Astrocyte (in vitro differentiated cells and primary cell): ENCODE measurements around the gene MZT2A. TPM values are rescaled to one million over a fixed set of nuclear protein-coding genes. Genes with fewer than 3 reads are reported as not detected.
"Not testable (repeated sequence)": the region's sequence is repeated elsewhere in the genome, so short reads cannot be mapped to it uniquely, and the experiment has no call there.

Experiments used
- DNase-seq: peaks from one replicate; pipeline ENCODE4 v3.0.0-alpha.2; 2010; ENCODE audit warnings: low read depth
- FAIRE-seq: peaks from 2 replicates; lab custom pipeline; 2011; peaks lifted over from hg19 to GRCh38; lab: Jason Lieb, UNC
- H2AFZ ChIP-seq: 2 replicates; pipeline ENCODE4 v1.6.0; 2012; ENCODE audit warnings: low read depth, low read length, inconsistent platforms
- H3K27ac ChIP-seq: 2 replicates; pipeline ENCODE4 v1.5.1; 2011; ENCODE audit warnings: low read depth, low read length, inconsistent platforms
- H3K27me3 ChIP-seq: 2 replicates; pipeline ENCODE4 v1.6.0; 2011; ENCODE audit warnings: low read length, inconsistent platforms; ENCODE audit not compliant: insufficient read depth
- H3K36me3 ChIP-seq: 2 replicates; pipeline ENCODE4 v1.5.1; 2011; ENCODE audit warnings: low read length, inconsistent platforms; ENCODE audit not compliant: insufficient read depth
- H3K4me1 ChIP-seq: 2 replicates; pipeline ENCODE4 v1.5.1; 2011; ENCODE audit warnings: low read length, inconsistent platforms; ENCODE audit not compliant: insufficient read depth
- H3K4me2 ChIP-seq: 2 replicates; pipeline ENCODE4 v1.6.0; 2012; ENCODE audit warnings: low read length, inconsistent platforms
- H3K4me3 ChIP-seq: 2 replicates; pipeline ENCODE4 v1.5.1; 2011; ENCODE audit warnings: low read depth, mild to moderate bottlenecking, low read length, inconsistent platforms; ENCODE audit not compliant: insufficient read depth
- H3K79me2 ChIP-seq: 2 replicates; pipeline ENCODE4 v1.6.0; 2012; ENCODE audit warnings: mild to moderate bottlenecking, low read length, inconsistent platforms; ENCODE audit not compliant: insufficient read depth
- H3K9ac ChIP-seq: 2 replicates; pipeline ENCODE4 v1.6.0; 2012; ENCODE audit warnings: mild to moderate bottlenecking, low read length, inconsistent platforms
- H3K9me3 ChIP-seq: 2 replicates; pipeline ENCODE4 v1.5.1; 2012; ENCODE audit warnings: low read depth, mild to moderate bottlenecking, low read length, inconsistent platforms; ENCODE audit not compliant: insufficient read depth
- H4K20me1 ChIP-seq: 2 replicates; pipeline ENCODE4 v1.6.0; 2012; ENCODE audit warnings: low read length, inconsistent platforms; ENCODE audit not compliant: insufficient read depth
- H3K27ac Mint-ChIP-seq: one replicate; pipeline ENCODE4 v1.8.0; 2021; ENCODE audit warnings: mild to moderate bottlenecking, mixed read lengths; ENCODE audit not compliant: unreplicated experiment
- H3K27me3 Mint-ChIP-seq: one replicate; pipeline ENCODE4 v1.8.0; 2021; ENCODE audit warnings: low read depth, mixed read lengths; ENCODE audit not compliant: unreplicated experiment
- H3K36me3 Mint-ChIP-seq: one replicate; pipeline ENCODE4 v1.8.0; 2021; ENCODE audit warnings: low read depth, mixed read lengths; ENCODE audit not compliant: unreplicated experiment
- H3K4me1 Mint-ChIP-seq: one replicate; pipeline ENCODE4 v1.8.0; 2021; ENCODE audit warnings: low read depth, mixed read lengths; ENCODE audit not compliant: unreplicated experiment
- H3K4me3 Mint-ChIP-seq: one replicate; pipeline ENCODE4 v1.8.0; 2021; ENCODE audit warnings: mild to moderate bottlenecking, moderate library complexity, mixed read lengths; ENCODE audit not compliant: unreplicated experiment
- H3K9me3 Mint-ChIP-seq: one replicate; pipeline ENCODE4 v1.8.0; 2021; ENCODE audit warnings: mild to moderate bottlenecking, mixed read lengths; ENCODE audit not compliant: unreplicated experiment
- EZH2 ChIP-seq: IDR thresholded peaks from 2 replicates; pipeline ENCODE4 v1.6.1; 2012; ENCODE audit warnings: mild to moderate bottlenecking, low read length, inconsistent platforms; ENCODE audit not compliant: insufficient read depth
- total RNA-seq: library from RNA; stranded (reverse); gene quantifications from 2 replicates; pipeline ENCODE4 v1.2.1, GENCODE V29; 2021
- TF ChIP-seq, protein P1 (sequence below): IDR thresholded peaks from 2 replicates; pipeline ENCODE4 v1.5.1; 2011; ENCODE audit warnings: low read depth, mild to moderate bottlenecking, inconsistent platforms, low read length, moderate library complexity; ENCODE audit not compliant: insufficient read depth

The MZT2A gene
- total RNA-seq, 1 donor from 2014 or later, result 105 TPM

DNA sequence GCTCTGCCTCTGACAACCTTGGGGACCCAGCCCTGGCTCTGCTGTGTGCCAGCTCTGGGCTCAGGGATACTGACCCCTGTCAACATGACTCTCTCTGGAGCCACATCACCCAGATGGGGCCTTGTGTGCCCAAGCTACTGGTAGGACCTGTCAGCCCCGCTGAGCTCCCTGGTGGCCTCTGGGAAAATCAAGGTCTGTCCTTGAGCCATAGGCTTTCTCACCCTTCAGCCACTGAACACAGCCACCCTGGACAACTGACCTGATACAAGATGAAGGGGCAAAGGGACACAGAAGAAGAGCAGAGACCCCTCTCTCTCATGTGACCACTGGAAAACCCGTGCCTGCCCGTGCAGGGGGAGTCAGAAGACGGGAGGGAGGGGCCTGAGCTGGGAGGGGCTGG lies 43.3 kb upstream of the MZT2A start:
- no peak overlapping the region for H3K4me3 Mint-ChIP-seq
- H3K27ac ChIP-seq, result no peak overlapping the region
- peaks cover 10% of the 10 kb centered on the region for H3K4me1 Mint-ChIP-seq
- peaks cover 3% of the 10 kb centered on the region for H3K27me3 Mint-ChIP-seq
- DNase-seq (no peak), FAIRE-seq (no peak)
- H4K20me1 ChIP-seq, result no peaks in the 10 kb centered on the region
- no peaks in the 10 kb centered on the region for H3K36me3 ChIP-seq
- H3K79me2 ChIP-seq, result no peaks in the 10 kb centered on the region
- no peak overlapping the region for H3K4me3 ChIP-seq
- no peak overlapping the region for H3K9ac ChIP-seq
- no peaks in the 10 kb centered on the region for H3K27me3 ChIP-seq
- H3K9me3 ChIP-seq, result no peaks in the 10 kb centered on the region
- no peak overlapping the region for H3K27ac Mint-ChIP-seq
- no peaks in the 10 kb centered on the region for H3K4me1 ChIP-seq
- no peak overlapping the region for H2AFZ ChIP-seq
- H3K9me3 Mint-ChIP-seq, result no peaks in the 10 kb centered on the region
- no peak for TF ChIP-seq EZH2
- TF ChIP-seq, protein P1, sequence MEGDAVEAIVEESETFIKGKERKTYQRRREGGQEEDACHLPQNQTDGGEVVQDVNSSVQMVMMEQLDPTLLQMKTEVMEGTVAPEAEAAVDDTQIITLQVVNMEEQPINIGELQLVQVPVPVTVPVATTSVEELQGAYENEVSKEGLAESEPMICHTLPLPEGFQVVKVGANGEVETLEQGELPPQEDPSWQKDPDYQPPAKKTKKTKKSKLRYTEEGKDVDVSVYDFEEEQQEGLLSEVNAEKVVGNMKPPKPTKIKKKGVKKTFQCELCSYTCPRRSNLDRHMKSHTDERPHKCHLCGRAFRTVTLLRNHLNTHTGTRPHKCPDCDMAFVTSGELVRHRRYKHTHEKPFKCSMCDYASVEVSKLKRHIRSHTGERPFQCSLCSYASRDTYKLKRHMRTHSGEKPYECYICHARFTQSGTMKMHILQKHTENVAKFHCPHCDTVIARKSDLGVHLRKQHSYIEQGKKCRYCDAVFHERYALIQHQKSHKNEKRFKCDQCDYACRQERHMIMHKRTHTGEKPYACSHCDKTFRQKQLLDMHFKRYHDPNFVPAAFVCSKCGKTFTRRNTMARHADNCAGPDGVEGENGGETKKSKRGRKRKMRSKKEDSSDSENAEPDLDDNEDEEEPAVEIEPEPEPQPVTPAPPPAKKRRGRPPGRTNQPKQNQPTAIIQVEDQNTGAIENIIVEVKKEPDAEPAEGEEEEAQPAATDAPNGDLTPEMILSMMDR, result no peak
- no peaks in the 10 kb centered on the region for H3K36me3 Mint-ChIP-seq
- no peak overlapping the region for H3K4me2 ChIP-seq

- not testable (repeated sequence) for H3K4me3 ChIP-seq, H3K27ac Mint-ChIP-seq, H3K36me3 ChIP-seq, H3K4me3 Mint-ChIP-seq, H3K9me3 Mint-ChIP-seq, H3K4me1 Mint-ChIP-seq, H3K79me2 ChIP-seq, H3K4me1 ChIP-seq, H2AFZ ChIP-seq, H3K27ac ChIP-seq, H3K9ac ChIP-seq, H3K27me3 ChIP-seq, H3K4me2 ChIP-seq, H3K9me3 ChIP-seq, DNase-seq, H3K36me3 Mint-ChIP-seq, H4K20me1 ChIP-seq, FAIRE-seq, H3K27me3 Mint-ChIP-seq
These were observed 42.8 kb upstream of the MZT2A start for GRCh38 chr2:131534965-131535364.

DNA sequence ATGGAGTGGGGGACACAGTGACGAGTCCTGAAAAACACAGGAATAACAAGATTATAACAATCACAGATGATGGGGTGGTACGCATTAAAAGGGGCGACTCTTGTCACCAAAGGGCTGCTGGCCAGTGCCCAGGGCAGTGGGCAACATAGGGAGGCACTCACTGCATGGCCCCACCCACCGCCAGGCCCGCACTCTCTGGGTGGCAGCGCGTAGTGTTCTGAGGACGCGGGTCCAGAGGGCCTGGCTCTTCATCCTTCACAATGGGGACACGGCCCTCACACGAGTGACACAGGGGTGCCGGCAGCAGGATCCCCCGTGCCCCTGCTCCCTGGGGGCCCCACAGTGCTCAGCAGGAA lies 42.1 kb upstream of the MZT2A start:
- not testable (repeated sequence) for H3K4me1 Mint-ChIP-seq, H2AFZ ChIP-seq, H3K9ac ChIP-seq, H3K9me3 ChIP-seq, H3K9me3 Mint-ChIP-seq, H3K36me3 Mint-ChIP-seq, H3K27me3 ChIP-seq, H4K20me1 ChIP-seq, H3K27ac ChIP-seq, H3K27ac Mint-ChIP-seq, H3K79me2 ChIP-seq, FAIRE-seq, H3K4me1 ChIP-seq, H3K4me3 Mint-ChIP-seq, H3K4me3 ChIP-seq, H3K4me2 ChIP-seq, H3K36me3 ChIP-seq, H3K27me3 Mint-ChIP-seq, DNase-seq

DNA sequence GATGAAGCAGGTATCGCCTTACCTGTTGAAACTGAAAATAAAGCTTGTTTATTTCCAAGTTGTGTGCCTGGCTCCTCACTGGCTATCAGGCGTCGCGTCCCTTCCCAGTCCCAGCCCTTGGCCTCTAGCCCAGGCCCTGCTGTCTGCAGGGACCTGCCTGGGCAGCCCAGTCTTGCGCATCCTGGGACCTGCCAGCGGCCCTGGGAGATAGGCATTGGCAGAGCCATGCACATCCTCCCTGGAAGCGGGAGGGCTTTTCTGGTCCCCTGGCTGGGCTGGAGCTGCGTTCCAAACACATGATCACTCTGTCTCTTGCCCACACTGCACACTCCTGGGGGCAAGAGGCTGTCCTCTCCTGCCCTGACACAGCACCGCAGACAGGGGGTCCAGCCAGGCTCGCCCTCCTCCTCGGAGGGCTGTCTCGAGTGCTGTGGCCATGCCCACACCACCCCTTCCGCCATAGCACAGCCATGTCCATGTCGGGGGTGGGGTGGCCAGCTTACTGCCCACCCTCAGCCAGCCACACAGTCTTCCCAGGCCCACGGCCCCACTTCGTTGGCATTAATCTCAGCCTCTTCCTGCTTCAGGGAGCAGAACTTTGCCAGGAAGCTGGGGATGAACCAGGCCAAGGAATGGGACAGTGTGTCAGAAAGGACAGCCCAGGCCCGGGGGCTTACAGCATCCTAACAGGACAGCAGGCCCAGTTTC lies 41.6 kb upstream of the MZT2A start:
- not testable (repeated sequence) for H3K4me3 ChIP-seq, H3K9ac ChIP-seq, H3K27ac Mint-ChIP-seq, H3K27ac ChIP-seq, H3K9me3 Mint-ChIP-seq, H3K27me3 Mint-ChIP-seq, FAIRE-seq, H3K4me3 Mint-ChIP-seq, H3K4me1 ChIP-seq, H3K27me3 ChIP-seq, H3K36me3 ChIP-seq, H2AFZ ChIP-seq, DNase-seq, H3K4me2 ChIP-seq, H4K20me1 ChIP-seq, H3K4me1 Mint-ChIP-seq, H3K36me3 Mint-ChIP-seq, H3K79me2 ChIP-seq, H3K9me3 ChIP-seq

- not testable (repeated sequence) for FAIRE-seq
These were observed 40.8 kb upstream of the MZT2A start for GRCh38 chr2:131532723-131533608.

More at GRCh38 chr2:131532723-131533608, 40.8 kb upstream of the MZT2A start:
- H3K4me3 Mint-ChIP-seq, H3K36me3 Mint-ChIP-seq, H3K27me3 ChIP-seq, H3K9me3 ChIP-seq, H3K79me2 ChIP-seq, H4K20me1 ChIP-seq, H3K9me3 Mint-ChIP-seq, H3K36me3 ChIP-seq, H3K27ac ChIP-seq, H3K27ac Mint-ChIP-seq, H2AFZ ChIP-seq, H3K4me1 Mint-ChIP-seq, DNase-seq, H3K4me3 ChIP-seq, H3K4me2 ChIP-seq, H3K9ac ChIP-seq, H3K27me3 Mint-ChIP-seq, H3K4me1 ChIP-seq: not testable (repeated sequence)
